Measurements from ENCODE around the gene SMG5. TPM values are rescaled to one million over a fixed set of nuclear protein-coding genes. Genes with fewer than 3 reads are reported as not detected.
"Not testable (repeated sequence)": the region's sequence is repeated elsewhere in the genome, so short reads cannot be mapped to it uniquely, and the experiment has no call there.

SMG5 gene
- total RNA-seq (2013), result 44.7 TPM
- polyA plus RNA-seq (10 to 100 TPM in 1 of 3 donors, 1 to 10 TPM in 2; 4.4 to 72.4 (median 7.0) TPM), polyA minus RNA-seq (28.7 and 29.7 TPM in 2 replicates), total RNA-seq (66.7 to 177 (median 115) reads per million in 11 experiments)

DNA sequence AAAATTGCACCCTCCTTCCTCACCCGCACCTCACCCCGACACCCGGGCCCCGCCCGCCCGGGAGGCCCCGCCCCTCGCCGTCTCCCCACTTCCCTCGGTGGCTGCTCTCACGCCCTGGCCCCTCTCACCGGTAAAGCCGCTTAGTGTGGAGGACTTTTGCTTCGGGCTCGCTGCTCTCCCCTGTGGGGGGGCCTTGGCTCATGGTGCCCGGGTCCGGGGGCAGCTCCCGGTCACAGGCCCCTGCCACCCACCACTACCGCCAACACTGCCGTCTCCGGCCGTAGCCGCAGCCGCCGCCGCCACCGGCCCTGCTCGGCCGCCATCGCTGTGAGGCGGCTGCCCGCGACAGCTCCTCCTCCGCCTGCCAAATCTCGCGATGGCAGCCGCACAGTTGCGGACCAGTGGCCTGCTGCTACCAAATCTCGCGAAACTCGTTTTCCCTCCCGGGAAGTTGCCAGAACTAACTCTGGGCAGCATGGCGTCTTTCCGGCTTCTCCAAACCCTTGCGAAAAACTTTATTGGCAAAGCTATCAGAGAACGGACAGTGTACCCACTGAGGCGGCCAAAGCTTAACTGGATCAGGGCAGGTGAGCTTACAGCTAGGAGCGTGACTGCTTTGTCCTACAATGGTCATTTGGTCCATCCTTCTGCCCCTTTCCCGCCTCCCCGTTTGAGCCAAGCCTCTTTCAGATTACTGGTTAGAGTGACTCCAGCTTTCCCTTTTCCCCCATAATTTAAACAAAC is at the start of gene SMG5:
Gene SMG5 (minus strand): TSS at position 347 of the 744 bp plus-strand sequence. CDS start 145 bp downstream, at position 202.
- Histone ChIP-seq H4K20me1 (ENCODE audit: insufficient read depth, low read length) (peaks cover 44% of the 10 kb centered on the region), H3K36me3 (replicated peaks in 1 of 2; ENCODE audit: control insufficient read depth in 1 of 2, insufficient read depth in 2 of 2, low read length in 2 of 2) (peaks cover 27 to 38% of the 10 kb centered on the region in 2 donors), H3K4me2 (replicated peaks; ENCODE audit: extremely low read depth, low read length, poor library complexity, severe bottlenecking) (peak within 1 kb of the TSS; percentile 90), H3K4me3 (replicated peaks in 1 of 3; ENCODE audit: low read depth in 2 of 3, low read length in 3 of 3) (peak within 1 kb of the TSS; percentile 63 to 96 (median 94)), H3K4me1 (ENCODE audit: control insufficient read depth in 1 of 2, insufficient read depth in 2 of 2, low read length in 2 of 2) (peaks cover 68 to 72% of the 10 kb centered on the region in 2 donors), H3K9me3 (replicated peaks in 1 of 2; ENCODE audit: control insufficient read depth in 1 of 2, insufficient read depth in 1 of 2, low read length in 2 of 2) (no peaks in the 10 kb centered on the region), H3K9ac (ENCODE audit: insufficient read depth, low read length, poor library complexity, severe bottlenecking) (peak within 1 kb of the TSS; percentile 85), H3K27ac (ENCODE audit: low read depth in 1 of 2, low read length in 2 of 2) (peak within 1 kb of the TSS; percentile 79 to 82), H3K79me2 (ENCODE audit: insufficient read depth, low read length) (peaks cover 66% of the 10 kb centered on the region), H3K27me3 (ENCODE audit: control insufficient read depth in 2 of 2, insufficient read depth in 2 of 2, low read length in 2 of 2) (no peaks in the 10 kb centered on the region), H2AFZ (ENCODE audit: insufficient read depth, low read depth, low read length, poor library complexity, severe bottlenecking) (peak within 1 kb of the TSS; percentile 82)
- TF ChIP-seq, protein P1, sequence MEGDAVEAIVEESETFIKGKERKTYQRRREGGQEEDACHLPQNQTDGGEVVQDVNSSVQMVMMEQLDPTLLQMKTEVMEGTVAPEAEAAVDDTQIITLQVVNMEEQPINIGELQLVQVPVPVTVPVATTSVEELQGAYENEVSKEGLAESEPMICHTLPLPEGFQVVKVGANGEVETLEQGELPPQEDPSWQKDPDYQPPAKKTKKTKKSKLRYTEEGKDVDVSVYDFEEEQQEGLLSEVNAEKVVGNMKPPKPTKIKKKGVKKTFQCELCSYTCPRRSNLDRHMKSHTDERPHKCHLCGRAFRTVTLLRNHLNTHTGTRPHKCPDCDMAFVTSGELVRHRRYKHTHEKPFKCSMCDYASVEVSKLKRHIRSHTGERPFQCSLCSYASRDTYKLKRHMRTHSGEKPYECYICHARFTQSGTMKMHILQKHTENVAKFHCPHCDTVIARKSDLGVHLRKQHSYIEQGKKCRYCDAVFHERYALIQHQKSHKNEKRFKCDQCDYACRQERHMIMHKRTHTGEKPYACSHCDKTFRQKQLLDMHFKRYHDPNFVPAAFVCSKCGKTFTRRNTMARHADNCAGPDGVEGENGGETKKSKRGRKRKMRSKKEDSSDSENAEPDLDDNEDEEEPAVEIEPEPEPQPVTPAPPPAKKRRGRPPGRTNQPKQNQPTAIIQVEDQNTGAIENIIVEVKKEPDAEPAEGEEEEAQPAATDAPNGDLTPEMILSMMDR (IDR thresholded peaks at IDR 0.05), result no peak
- peaks cover 60% of the 10 kb centered on the region for H3K4me1 Mint-ChIP-seq
- no peaks in the 10 kb centered on the region for H3K9me3 Mint-ChIP-seq
- DNase-seq, result peak; percentile 97
- peak within 1 kb of the TSS; percentile 90 to 94 for H3K4me3 Mint-ChIP-seq
- intact Hi-C loops (cut with micrococcal nuclease), result no loop called here
- WGBS (ENCODE audit: insufficient coverage), result under 1% methylated on average over 36 of the region's 50 CpGs
- peak within 1 kb of the TSS; percentile 87 to 95 (median 93) for H3K27ac Mint-ChIP-seq
- H3K27me3 Mint-ChIP-seq (ENCODE audit: low read depth in 3 of 3), result no peaks in the 10 kb centered on the region
- H3K36me3 Mint-ChIP-seq, result peaks cover 21 to 42% of the 10 kb centered on the region in 2 donors

GRCh38 chr1:156323179-156323578 is 40.6 kb upstream of the SMG5 start:
- H3K9me3 Mint-ChIP-seq; H3K79me2 ChIP-seq (ENCODE audit: insufficient read depth, low read length); H3K27ac Mint-ChIP-seq; H3K4me1 Mint-ChIP-seq; H3K27ac ChIP-seq (ENCODE audit: low read depth in 1 of 2, low read length in 2 of 2); H3K4me3 Mint-ChIP-seq; H3K4me3 ChIP-seq (replicated peaks in 1 of 3; ENCODE audit: low read depth in 2 of 3, low read length in 3 of 3); H3K4me1 ChIP-seq (ENCODE audit: control insufficient read depth in 1 of 2, insufficient read depth in 2 of 2, low read length in 2 of 2); H2AFZ ChIP-seq (ENCODE audit: insufficient read depth, low read depth, low read length, poor library complexity, severe bottlenecking); H3K4me2 ChIP-seq (replicated peaks; ENCODE audit: extremely low read depth, low read length, poor library complexity, severe bottlenecking); H3K27me3 ChIP-seq (ENCODE audit: control insufficient read depth in 2 of 2, insufficient read depth in 2 of 2, low read length in 2 of 2); H3K27me3 Mint-ChIP-seq (ENCODE audit: low read depth in 3 of 3); DNase-seq; intact Hi-C loops (cut with micrococcal nuclease); H3K9me3 ChIP-seq (replicated peaks in 1 of 2; ENCODE audit: control insufficient read depth in 1 of 2, insufficient read depth in 1 of 2, low read length in 2 of 2); H3K9ac ChIP-seq (ENCODE audit: insufficient read depth, low read length, poor library complexity, severe bottlenecking): not testable (repeated sequence)
- peaks cover 64 to 82% of the 10 kb centered on the region in 2 donors for H3K36me3 ChIP-seq (replicated peaks in 1 of 2; ENCODE audit: control insufficient read depth in 1 of 2, insufficient read depth in 2 of 2, low read length in 2 of 2)
- WGBS (ENCODE audit: insufficient coverage), result 100% methylated on average over 1 of the region's 9 CpGs
- peaks cover 58 to 85% of the 10 kb centered on the region in 2 donors for H3K36me3 Mint-ChIP-seq
- peaks cover 12% of the 10 kb centered on the region for H4K20me1 ChIP-seq (ENCODE audit: insufficient read depth, low read length)

Data from CD14-positive monocyte (primary cell).